ENCODE data around the gene INPP4B.
A peak's percentile ranks its signal among the peaks of the same experiment; 100 is the strongest.

The INPP4B gene

GRCh38 chr4:142202404-142203332 is 643.4 kb downstream of the INPP4B start:
- peak; percentile 1 for DNase-seq (ENCODE audit: extremely low read depth, insufficient read length)
- Histone ChIP-seq H3K27me3 (replicated peaks; ENCODE audit: control insufficient read depth, insufficient read depth, low read length) (no peaks in the 10 kb centered on the region), H3K36me3 (ENCODE audit: control insufficient read depth, insufficient read depth, low read length) (no peaks in the 10 kb centered on the region), H3K4me3 (replicated peaks; ENCODE audit: low read depth, low read length) (no peak overlapping the region)
- TF ChIP-seq, protein P1, sequence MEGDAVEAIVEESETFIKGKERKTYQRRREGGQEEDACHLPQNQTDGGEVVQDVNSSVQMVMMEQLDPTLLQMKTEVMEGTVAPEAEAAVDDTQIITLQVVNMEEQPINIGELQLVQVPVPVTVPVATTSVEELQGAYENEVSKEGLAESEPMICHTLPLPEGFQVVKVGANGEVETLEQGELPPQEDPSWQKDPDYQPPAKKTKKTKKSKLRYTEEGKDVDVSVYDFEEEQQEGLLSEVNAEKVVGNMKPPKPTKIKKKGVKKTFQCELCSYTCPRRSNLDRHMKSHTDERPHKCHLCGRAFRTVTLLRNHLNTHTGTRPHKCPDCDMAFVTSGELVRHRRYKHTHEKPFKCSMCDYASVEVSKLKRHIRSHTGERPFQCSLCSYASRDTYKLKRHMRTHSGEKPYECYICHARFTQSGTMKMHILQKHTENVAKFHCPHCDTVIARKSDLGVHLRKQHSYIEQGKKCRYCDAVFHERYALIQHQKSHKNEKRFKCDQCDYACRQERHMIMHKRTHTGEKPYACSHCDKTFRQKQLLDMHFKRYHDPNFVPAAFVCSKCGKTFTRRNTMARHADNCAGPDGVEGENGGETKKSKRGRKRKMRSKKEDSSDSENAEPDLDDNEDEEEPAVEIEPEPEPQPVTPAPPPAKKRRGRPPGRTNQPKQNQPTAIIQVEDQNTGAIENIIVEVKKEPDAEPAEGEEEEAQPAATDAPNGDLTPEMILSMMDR (IDR thresholded peaks at IDR 0.05; ENCODE audit: insufficient read depth, low read length, poor library complexity, severe bottlenecking): no peak

- H3K27me3 ChIP-seq (replicated peaks; ENCODE audit: control insufficient read depth, insufficient read depth, low read length): no peaks in the 10 kb centered on the region
- H3K36me3 ChIP-seq (ENCODE audit: control insufficient read depth, insufficient read depth, low read length): no peaks in the 10 kb centered on the region
- no peak overlapping the region for H3K4me3 ChIP-seq (replicated peaks; ENCODE audit: low read depth, low read length)
- no peak for DNase-seq (ENCODE audit: extremely low read depth, insufficient read length)
- TF ChIP-seq, protein P1 (IDR thresholded peaks at IDR 0.05; ENCODE audit: insufficient read depth, low read length, poor library complexity, severe bottlenecking): no peak
Measured at GRCh38 chr4:142201041-142201440, 645.1 kb downstream of the INPP4B start.

DNA sequence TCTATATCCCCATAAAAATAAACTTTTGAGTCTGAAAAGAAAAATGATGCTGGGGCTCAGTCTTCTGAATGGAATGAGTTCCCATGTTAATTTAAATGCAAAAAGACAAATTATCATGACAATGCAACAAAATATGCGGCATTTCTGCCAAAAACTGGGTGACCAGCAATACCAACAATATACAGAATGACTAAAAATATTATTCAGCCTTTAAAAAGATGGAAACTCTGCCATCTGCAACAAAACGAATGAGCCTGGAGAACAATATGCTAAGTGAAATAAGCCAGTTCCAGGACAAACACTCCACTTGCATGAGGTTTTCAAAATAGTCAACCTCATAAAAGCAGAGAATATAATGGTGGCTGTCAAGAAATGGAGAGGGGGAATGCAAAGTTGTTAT is 651.2 kb downstream of the INPP4B start:
- TF ChIP-seq, protein P1 (IDR thresholded peaks at IDR 0.05; ENCODE audit: insufficient read depth, low read length, poor library complexity, severe bottlenecking): no peak
- DNase-seq (ENCODE audit: extremely low read depth, insufficient read length): no peak
- no peak overlapping the region for H3K4me3 ChIP-seq (replicated peaks; ENCODE audit: low read depth, low read length)
- H3K27me3 ChIP-seq (replicated peaks; ENCODE audit: control insufficient read depth, insufficient read depth, low read length): no peaks in the 10 kb centered on the region
- no peaks in the 10 kb centered on the region for H3K36me3 ChIP-seq (ENCODE audit: control insufficient read depth, insufficient read depth, low read length)

GRCh38 chr4:142191901-142192300 is 654.2 kb downstream of the INPP4B start:
- Histone ChIP-seq H3K36me3 (ENCODE audit: control insufficient read depth, insufficient read depth, low read length) (no peaks in the 10 kb centered on the region), H3K4me3 (replicated peaks; ENCODE audit: low read depth, low read length) (no peak overlapping the region), H3K27me3 (replicated peaks; ENCODE audit: control insufficient read depth, insufficient read depth, low read length) (no peaks in the 10 kb centered on the region)
- no peak for DNase-seq (ENCODE audit: extremely low read depth, insufficient read length)
- TF ChIP-seq, protein P1 (IDR thresholded peaks at IDR 0.05; ENCODE audit: insufficient read depth, low read length, poor library complexity, severe bottlenecking): no peak

DNA sequence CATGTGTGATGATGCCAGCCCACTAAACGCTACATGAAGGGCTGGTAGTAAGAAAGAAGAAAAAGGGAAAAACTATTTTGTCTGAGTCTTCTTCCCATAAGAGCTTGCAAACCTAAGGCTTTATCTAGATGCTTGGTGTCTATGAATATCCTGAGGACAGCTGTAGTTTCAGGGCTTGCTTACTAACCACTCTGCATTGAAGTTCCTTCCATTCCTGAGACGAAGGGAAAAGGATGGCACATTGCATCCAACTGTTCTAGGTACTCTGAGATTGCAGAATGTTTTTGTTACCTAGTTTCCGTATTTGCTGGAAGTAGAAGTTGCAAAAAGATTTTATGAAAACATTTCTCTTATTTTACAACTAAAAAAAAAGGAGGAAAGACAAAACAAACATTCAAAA is 665.1 kb downstream of the INPP4B start:
- TF ChIP-seq, protein P1 (IDR thresholded peaks at IDR 0.05; ENCODE audit: insufficient read depth, low read length, poor library complexity, severe bottlenecking): no peak
- Histone ChIP-seq H3K4me3 (replicated peaks; ENCODE audit: low read depth, low read length) (no peak overlapping the region), H3K27me3 (replicated peaks; ENCODE audit: control insufficient read depth, insufficient read depth, low read length) (no peaks in the 10 kb centered on the region), H3K36me3 (ENCODE audit: control insufficient read depth, insufficient read depth, low read length) (no peaks in the 10 kb centered on the region)
- no peak for DNase-seq (ENCODE audit: extremely low read depth, insufficient read length)
